Stimulated activated CD4-positive, alpha-beta T cell treated with anti-CD3 and anti-CD28 coated beads, Interleukin-1b, Interleukin-23, amount 100 ng/mL, for 4 hours (primary cell): ENCODE measurements around the gene DENND1A.

Experiments used
- DNase-seq, 2 donors: peaks; one replicate each; pipeline ENCODE4 v3.0.0-alpha.2; 2020; ENCODE audit warnings: low read depth in 2 of 2

The DENND1A gene

DNA sequence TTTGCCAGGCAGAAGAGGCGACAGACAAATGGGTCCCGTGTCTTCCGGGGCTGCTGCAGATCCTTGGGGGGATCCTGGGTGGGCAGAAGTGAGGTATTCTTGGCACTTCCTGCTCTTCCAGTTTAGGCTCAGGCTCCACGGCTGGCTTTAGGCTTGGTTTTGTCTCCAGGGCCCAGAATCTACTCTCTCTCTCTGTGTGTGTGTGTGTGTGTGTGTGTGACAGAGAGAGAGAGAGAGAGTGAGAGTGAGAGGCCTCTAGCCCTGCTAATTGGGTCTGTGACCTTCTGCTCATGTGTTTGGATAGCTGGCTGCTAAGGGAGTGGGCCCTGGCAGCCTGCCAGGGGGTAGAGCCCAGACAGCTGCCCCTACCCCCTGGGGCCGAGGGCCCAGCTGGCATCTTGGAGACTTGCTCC, 534.6 kb downstream of the DENND1A start:
- DNase-seq = no peak

DNA sequence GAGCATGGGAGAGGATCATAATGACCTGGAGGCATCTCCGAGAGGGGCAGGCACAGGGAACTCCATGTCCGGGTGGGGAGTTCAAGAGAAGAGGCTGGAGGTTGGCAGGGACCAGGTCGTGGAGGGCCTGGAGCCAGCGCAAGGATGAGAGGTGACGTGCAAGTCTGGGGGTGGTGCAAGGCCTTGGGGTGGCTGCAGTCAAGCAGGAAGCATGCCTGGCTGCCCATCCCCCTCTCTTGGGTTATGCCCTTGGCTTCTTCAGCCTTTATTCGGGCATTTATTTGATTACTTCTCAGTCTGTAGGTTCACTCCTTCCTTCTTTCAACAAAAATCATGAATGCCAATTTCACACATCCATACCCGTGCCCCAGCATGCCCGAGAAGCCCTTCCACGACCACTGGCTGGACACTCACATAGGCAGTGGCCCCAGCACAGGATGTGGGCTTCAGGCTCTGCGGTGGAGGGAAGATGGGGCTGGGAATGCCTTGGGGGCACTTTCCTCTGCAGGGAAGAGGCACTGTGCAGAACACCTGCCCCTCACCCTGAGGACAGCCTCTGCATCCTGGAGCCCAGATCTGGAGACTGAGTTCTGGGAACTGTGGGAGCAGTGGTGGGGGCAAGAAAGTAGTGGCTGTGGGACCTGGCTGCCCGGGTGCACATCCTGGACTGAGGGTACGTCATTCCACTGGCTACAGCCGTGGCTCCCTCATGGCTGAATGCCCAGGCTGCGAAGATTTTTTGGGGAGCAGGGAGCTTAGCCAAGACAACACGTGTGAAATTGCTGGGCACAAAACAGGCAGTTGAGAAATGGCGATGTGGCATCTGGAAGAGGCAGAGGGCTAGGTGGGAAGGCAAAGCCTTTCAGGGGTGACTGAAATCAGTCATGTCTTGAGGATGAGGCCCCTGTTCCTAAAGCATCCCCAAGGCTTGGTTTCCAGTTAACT, 535.4 kb downstream of the DENND1A start:
- no peak for DNase-seq

DNA sequence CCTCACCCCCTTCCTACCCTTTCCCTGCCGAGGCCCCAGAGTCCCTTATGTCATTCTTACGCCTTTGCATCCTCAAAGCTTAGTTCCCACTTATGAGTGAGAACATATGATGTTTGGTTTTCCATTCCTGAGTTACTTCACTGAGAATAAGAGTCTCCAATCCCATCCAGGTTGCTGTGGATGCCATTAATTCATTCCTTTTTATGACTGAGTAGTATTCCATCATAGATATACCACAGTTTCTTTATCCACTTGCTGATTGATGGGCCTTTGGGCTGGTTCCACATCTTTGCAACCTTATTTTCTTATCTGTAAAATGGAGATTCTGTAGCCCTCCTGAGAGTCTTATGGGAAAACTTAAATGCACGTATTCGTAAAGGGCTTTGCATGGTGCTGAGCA, 537.1 kb downstream of the DENND1A start:
- DNase-seq = no peak

DNA sequence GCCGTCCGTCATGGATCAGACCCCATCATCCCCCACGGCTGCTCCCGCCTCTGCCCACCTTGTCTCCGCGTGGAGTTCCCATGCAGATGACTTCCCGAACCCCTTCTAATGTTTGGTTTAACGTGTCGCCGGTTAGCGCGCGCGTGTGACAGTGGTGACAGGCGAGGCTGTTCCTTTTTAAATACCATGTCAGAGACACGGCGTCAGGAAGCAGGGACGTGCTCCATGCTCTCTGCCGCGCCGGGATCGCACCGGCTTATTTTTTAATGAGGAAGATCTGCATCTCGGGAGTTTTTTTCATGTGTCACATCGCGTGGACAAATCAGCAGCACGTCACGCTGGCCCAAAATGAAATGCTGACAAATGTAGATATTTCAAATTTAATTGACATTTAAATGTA, 538.0 kb downstream of the DENND1A start:
- DNase-seq = no peak

DNA sequence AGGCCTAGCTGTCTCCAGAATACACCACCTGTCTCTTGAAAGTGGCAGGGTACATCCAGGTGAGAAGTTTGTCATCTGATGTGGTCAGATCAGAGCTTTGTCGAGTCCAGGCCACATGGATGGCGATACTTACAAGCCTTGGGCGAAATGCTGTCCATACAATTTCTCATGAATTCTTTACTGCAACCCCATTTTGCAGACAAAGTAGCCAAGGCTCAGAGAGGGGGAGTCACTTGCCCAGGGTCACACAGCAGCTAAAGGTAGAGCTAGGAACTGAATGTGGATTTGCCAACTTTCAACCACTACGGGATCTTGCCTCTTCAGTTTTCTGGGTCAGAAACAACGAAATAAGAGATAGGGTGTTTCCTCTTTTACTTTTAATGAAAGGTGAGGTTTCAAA, 538.7 kb downstream of the DENND1A start:
- DNase-seq = no peak

DNA sequence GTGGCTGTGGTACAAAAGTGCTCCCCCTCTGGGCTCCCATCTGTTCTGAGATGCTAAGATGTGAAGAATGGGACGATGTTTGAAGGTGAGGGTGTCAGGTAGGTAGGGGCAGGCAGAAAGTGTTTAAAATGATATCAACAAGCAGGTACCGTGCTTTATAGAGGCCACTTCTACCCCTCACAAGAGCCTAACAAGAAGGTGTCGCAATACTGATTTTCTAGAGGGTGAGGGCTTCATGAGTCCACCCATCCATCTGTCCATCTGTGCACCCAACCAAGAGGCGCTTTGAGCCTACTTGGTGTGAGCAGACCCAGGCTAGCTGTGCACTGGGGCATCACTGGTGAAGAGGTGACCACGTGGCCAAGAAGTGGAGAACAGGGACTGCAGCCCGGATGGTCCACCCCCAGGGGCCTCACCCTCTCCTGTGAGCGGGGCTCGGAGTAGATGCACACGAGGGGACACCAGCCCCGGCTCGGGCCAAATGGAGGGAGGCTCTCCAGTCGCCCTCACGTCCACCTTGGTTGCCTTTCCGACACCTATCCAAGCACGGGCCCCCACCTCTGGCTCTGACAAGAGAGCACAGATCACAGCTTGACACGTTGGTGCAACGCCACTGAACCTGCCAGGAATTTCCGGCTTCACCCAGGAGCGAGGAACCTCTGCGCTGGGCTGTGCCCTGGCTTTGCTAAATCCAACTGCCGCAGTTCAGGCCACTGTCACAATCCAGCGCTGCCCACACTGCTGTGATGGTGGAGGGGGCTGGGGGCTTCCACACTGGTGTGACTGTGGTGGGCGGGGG, 539.4 kb downstream of the DENND1A start:
- no peak for DNase-seq

DNA sequence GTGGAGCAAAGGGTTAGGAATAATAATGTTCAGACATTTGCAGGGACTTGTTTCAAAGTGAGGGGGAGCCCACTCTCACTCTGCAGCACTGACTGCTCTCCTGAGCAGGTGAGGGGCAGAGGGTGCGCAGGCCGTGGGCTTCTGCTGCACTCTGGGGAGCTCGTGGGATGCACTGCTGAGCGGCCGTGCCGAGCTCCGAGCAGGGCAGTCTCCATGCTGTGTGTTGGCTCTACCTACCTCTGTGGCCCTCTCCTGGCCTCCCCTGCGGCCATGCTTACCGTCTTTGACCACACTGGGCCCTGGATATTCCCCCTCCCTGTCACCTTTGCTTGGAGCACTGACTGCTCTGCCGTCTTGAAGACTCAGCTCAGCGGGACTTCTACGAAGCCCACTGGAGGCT, 540.2 kb downstream of the DENND1A start:
- no peak for DNase-seq

DNA sequence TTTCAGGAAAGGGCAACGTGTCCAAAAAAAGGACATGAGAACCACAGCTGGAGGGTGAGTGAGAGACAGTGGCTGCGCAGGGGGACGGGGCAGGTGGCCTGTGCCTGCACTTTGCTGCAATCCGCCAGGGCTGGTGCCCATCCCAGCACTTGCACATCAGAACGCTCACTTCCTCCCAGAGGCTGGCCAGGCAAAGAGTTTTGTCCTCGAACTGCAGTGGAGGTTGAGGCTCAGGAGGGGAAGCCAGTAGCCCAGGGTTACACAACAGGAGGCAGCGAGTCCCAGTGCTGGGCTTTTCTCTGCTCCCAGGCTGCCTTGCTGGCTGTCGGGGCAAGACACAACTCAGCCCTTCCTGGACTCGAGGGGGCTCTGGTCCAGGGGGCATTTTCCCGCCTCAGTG, 540.9 kb downstream of the DENND1A start:
- no peak for DNase-seq

DNA sequence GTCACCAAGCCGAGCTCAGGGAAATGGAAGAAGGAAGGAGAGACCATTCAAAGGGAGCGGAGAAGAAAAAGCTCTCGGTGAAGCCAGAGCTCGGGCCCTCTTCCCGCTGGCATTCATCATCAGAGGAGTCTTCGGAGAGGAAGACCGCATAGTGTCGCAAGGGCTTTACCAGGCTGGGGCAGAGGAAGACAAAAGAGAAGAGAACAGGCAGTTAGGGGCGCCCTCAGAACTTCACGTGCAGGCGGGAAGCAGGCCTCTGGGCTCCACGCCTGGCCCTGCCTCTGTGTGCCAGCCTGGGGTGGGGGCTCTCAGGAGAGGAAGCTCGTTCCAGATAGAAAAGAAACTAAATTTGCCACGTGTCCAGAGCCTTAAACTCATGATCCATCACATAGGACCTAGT, 542.2 kb downstream of the DENND1A start:
- DNase-seq = no peak

DNA sequence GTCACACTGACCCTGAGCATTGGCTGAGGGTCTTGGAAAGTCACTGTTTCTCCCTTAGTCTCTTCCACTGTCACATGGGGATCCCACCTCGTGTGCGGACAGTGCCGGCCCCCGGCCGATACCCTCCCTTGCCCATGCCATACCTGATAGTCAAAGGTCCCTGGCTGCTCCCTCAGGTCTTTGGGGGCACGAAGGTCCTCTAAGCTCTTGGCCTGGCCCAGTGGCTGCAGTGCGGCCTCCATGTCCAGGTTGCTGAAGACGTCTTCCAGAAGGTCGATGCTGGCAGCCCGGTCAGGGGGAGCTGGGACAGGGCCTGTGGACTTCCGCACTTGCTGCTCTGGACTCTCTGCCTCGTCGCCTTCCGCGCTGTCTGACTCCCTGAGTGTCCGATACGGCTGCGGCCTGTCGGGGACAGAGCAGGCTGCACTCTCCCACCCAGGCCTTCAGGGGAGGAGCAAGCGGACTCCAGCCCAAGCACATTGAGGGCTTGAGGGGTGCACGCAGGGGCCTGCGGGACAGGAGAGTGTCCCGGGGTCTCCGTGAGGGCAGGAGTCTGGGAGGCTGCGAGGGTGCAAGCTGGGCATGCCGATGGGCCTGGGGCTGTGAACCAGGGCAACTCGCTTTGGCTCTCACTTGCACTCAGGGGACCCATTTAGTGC, 546.3 kb downstream of the DENND1A start:
- no peak for DNase-seq

DNA sequence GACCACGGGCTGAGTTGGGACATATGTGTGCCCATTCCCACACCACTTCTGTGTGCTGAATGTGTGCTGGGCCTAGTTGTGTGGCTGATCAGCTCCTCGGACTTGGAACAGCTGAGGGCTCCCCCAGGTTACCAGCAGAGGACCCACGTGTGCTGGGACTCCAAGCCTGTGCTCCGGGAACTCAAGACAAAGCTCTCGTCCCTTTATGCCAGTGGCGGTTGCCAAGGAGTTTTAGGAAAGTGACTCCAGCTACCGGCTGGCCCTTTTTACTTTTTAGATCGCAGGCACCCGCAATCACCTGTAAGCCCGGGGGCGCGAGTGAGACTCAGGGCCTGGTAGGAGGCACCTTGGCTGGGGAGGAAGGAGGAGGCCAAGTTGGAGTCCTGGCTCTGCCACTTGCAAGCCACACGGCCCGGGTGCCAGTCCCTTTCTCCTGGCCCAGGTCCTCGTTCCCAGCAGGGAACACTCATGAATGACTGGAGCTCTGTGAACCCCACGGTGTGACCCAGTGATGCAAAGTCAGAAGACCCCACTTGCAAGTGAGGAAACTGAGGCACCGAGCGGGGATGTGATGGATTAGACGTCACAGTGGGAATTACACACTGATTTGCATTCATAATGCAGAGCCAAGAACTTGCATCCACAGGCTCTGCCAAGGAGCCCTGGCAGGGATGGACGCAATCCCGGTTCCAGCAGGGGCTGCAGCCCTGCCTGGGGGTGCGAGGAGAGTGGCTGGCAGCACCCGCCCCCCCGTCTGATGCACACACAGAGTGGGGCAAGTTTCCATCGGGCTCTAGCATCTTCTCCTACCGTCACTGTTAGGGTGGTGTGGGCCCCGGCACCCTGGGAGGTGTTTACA, 547.0 kb downstream of the DENND1A start:
- DNase-seq = no peak

DNA sequence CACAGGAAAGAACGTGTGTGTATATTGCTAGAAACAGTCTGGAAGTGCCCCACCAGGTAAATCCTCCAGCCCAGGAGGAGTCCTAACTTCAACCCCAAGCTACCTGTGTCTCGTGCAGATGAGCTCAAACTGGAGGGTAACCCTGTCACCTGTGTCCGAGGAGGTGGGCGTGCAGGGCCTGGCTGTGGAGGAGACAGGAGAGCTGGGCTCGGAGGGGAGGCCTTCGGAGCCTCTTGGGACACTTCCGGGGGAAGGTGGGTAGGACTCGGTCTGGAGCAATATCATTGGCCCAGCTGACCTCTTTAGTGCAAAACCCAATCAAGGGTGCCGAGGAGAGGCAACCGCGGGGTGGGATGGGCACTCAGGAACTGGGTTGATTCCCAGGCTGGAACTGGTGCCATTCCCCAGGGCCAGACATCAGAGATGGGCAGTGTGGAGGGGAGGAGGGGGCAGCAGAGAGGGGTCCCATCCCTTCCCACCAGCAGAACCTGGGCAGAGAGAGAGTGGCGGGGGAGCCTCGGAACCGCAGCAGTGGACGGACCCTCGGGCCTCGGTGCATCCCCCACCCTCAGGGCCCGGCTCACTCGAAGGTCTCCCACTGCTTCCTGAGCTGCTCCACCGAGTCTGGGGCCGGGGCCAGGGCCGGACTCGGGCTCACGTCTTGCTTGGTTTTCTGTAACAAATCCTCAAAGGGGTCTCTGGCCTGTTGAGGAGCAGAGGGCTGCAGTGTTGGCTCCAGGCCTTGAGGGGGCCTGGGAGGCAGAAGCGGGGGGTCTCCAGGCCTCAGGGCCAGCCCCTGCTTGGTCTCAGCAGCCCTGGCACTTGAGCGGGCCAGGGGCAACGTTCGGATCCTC, 548.8 kb downstream of the DENND1A start:
- no peak for DNase-seq

DNA sequence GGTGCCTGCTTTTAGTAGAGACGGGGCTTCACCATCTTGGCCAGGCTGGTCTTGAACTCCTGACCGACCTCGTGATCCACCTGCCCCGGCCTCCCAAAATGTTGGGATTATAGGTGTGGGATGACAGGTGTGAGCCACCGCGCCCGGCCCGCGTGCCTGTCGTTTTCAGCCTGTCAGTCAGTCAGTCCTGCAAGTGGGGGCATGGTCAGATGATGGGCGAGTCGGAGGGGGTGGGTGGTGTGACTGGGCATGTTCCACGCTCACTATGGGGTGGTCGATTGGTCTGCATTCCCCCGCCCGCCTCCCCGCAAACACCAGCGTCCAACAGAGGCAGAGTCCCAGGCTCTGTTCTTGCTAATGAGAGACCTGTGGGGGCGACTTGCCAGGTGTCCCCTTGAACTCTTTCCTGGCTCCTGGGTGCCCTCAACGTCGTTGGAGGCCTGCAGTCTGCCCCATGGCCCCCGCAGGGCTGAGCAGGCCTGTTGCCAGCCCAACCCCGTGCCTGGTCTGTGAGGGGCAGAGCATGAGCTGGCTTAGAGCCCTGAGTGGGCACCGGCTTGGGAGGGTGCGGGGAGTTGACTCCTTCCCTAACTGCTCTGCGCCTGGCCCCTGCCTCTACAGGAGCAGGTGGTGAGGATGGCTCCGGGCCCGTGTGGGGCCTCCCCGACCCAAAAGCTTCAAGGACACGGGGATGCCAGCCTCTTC, 550.8 kb downstream of the DENND1A start:
- no peak for DNase-seq

DNA sequence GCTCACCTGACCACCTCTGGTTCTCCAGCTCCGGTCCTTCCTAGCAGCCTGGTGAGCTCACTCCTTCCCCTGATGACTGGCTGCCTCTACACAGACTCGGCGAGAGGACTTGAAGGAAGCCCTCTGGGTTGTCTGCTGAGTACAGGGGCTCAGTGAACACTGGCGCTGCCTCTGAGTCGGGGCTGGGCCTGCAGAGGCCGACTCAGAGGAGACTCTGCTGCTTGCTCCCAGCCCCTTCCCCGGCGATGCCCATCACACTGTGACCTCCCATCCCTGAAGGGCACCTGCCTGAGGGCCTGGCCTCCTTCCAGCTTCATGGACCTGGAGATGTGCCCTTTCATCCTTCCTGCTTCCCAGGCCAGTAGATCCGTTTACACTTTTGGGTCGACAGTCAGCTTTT, 551.9 kb downstream of the DENND1A start:
- no peak for DNase-seq

DNA sequence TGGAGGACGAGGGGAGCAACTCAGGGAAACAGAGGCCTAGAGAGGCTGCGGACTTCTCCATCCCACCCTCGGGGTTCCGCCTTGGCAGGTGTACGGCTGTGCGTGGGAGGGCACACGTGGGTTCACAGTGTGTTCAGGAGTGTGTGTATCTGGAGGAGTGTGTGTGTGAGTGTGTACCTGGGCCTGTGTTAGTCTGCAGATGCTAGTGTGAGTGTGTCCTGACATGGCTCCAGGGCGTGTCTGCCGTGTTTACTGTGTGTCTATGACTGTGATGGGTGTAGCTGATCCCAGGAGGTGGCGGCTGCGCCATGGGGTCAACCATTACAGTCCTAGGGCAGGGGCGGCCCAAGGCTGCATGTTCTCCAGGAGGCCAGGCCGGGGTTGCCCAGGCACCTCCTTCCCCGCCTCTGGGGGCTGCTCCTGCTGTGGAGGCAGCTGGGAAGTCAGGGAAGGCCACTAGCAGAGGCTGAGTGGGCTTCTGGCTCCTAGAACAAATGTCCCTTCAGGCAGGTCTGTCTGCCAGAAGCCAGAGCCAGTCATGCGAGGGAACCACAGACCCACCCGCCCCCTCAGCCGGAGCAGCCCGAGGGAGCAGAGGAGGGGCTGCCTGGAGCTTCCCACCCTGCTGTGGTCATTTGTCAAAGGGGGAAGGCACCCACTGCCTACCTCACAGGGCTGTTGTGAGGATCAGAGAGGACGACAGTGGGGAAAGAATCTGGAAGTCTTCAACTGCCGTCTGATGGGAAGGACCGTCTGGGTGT, 552.5 kb downstream of the DENND1A start:
- DNase-seq = no peak

DNA sequence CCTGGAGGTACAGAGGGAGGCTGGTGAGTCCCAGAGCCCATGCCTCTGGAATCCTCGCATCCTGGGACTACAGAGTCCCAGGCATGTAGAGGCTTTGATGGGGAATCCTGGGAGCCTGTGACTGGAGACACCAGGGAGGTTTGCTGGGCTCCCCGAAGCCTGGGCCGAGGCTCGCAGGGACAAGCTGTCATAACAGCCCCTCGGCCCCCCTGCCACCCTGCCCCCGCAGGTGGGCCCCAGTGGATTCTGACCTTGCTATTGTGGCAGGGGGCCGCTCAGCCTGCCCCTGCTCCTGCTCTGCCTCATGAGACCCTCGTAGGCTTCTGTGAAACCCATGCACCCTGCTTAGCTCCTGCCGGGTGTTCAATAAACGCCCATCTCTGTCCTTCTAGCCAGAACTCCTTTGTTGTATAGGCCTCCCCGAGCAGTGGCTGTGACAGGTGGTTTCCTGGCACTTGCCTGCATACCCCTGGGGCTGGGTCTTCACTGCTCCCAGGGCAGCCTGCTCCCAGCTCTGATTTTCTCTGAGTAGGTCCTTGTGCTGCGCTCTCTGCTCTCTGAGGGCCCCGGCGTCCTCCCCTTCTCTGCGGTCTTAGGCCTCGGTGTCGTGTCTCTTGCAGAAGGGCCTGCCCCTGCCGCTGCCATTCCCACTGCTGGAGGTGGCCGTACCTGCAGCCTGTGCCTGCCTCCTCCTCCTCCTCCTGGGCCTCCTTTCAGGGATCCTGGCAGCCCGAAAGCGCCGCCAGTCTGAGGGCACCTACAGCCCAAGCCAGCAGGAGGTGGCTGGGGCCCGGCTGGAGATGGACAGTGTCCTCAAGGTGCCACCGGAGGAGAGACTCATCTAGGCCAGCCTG, 553.5 kb downstream of the DENND1A start:
- no peak for DNase-seq

DNA sequence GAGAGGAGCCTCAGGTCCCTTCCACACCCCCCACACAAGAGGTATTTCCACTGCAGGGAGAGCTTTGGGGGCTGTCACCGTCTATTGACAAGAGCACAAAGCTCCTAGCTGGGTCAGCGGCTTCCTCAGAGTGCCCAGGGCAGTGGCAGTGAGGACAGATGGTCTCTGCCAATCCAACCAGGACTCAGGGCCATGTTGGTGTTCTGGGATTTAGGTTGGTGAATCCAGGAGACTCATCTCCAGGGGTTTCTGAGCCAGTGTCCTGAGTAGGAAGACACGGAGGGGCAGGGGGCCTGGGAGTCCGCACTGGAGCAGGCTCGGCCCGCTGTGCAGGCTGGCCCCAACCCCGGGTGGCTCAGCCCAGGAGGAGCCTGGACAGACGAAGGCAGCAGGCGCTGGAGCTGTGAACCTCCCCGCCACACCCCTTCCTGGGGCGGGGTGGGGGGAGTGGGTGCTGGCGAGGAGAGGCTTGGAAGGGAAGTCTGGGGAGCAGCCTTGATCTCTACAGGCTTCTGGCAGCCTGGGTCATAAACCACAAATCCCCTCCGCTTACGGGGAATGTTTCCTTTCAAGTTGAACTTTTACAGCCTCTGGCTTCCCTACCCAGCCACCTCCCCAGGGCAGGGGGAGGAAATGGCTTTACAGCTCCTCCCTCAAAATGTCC, 554.3 kb downstream of the DENND1A start:
- no peak for DNase-seq

DNA sequence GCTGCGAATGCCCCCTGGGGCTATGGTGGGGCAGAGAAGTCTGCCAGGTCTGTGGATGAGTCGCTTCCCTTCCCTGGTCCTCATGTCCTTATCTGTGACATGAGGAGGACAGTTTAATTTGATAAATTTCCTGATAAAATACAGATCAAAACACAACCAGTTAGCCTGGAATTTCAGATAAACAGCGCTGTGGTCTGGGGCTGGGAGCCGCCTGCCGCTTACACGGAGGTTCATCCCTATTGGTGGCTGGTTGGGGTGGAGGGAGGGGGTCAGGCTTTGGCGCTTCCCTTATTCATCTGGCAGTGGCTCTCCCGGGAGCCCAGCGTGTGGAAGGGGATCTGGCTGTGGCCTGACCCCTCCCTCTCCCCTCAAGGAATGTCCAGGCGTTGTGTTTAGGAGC, 556.0 kb downstream of the DENND1A start:
- DNase-seq = no peak
